HepG2 (cell line): Measurements from ENCODE around the gene CERT1. TPM values are rescaled to one million over a fixed set of nuclear protein-coding genes. Genes with fewer than 3 reads are reported as not detected.
A peak's percentile ranks its signal among the peaks of the same experiment; 100 is the strongest.

Experiments used
- ARID5B ChIP-seq: IDR thresholded peaks from 2 replicates; pipeline ENCODE4 v1.4.0; 2020; ENCODE audit warnings: mild to moderate bottlenecking, missing genetic modification reagents
- HOMEZ ChIP-seq: IDR thresholded peaks from 2 replicates; pipeline ENCODE4 v1.6.1; 2016; ENCODE audit warnings: low read depth
- LRRFIP1 ChIP-seq: sonication (generic); formaldehyde crosslinking; conservative IDR thresholded peaks from 2 replicates; pipeline ENCODE4 v1.4.0; 2020; ENCODE audit warnings: missing genetic modification reagents
- NR2F1 ChIP-seq, 2 experiments: fragments of 450-650 bp in 1 of 2; formaldehyde crosslinking in 1 of 2; IDR thresholded peaks; 2 replicates each; pipeline versions ENCODE4 v1.5.0 to v1.6.1; 2016 to 2020; ENCODE audit warnings: mild to moderate bottlenecking in 1 of 2, missing compliant biosample characterization in 1 of 2, missing genetic modification reagents in 1 of 2, moderate library complexity in 1 of 2
- POLR2A ChIP-seq, 2 experiments: IDR thresholded peaks; 2 replicates each; pipeline ENCODE4 v1.6.1; 2011; ENCODE audit warnings: low read depth in 2 of 2, low read length in 2 of 2, mild to moderate bottlenecking in 1 of 2, moderate library complexity in 1 of 2; ENCODE audit not compliant: insufficient read depth in 1 of 2
- POLR2G ChIP-seq: fragments of 200-400 bp; formaldehyde crosslinking; IDR thresholded peaks from 2 replicates; pipeline ENCODE4 v1.6.1; 2018; ENCODE audit warnings: mild to moderate bottlenecking, low read depth, low read length, moderate library complexity
- SMARCC2 ChIP-seq: fragments of 450-650 bp; IDR thresholded peaks from 2 replicates; pipeline ENCODE4 v1.6.1; 2017; ENCODE audit warnings: antibody characterized with exemption, mild to moderate bottlenecking
- TBX3 ChIP-seq: fragments of 450-650 bp; IDR thresholded peaks from 2 replicates; pipeline ENCODE4 v1.6.1; 2017; ENCODE audit warnings: antibody characterized with exemption, mild to moderate bottlenecking, inconsistent platforms, borderline replicate concordance
- XRCC5 ChIP-seq: fragments of 200-400 bp; formaldehyde crosslinking; optimal IDR thresholded peaks from 2 replicates; pipeline ENCODE3; 2017; ENCODE audit warnings: mild to moderate bottlenecking, low read length
- ZBTB26 ChIP-seq: IDR thresholded peaks from 2 replicates; pipeline ENCODE4 v1.6.1; 2016; ENCODE audit warnings: missing compliant biosample characterization, missing genetic modification reagents, borderline replicate concordance
- ZNF574 ChIP-seq: sonication (generic); formaldehyde crosslinking; IDR thresholded peaks from 2 replicates; pipeline ENCODE4 v1.4.0; 2020; ENCODE audit warnings: missing genetic modification reagents
- ZNF577 ChIP-seq: sonication (generic); formaldehyde crosslinking; IDR thresholded peaks from 2 replicates; pipeline ENCODE4 v1.4.0; 2020; ENCODE audit warnings: mild to moderate bottlenecking, low read depth, missing genetic modification reagents, borderline replicate concordance
- polyA plus RNA-seq, 8 experiments: library from polyadenylated mRNA; depleted of rRNA in 3 of 8; stranded (reverse) in 7 of 8; unstranded in 1 of 8; fragments of >200 nt; fragmentation: Illumina TruSeq in 4 of 8; extraction: Trizol in 4 of 8; gene quantifications; 2 replicates each; pipeline versions ENCODE4 v1.2.1 to v1.2.3, GENCODE V29; 2011 to 2016; ENCODE audit warnings: low read depth in 4 of 8, missing spikeins in 1 of 8, mixed read lengths in 1 of 8; ENCODE audit not compliant: insufficient read depth in 1 of 8
- total RNA-seq, 5 experiments: library from RNA; depleted of rRNA; stranded (reverse); fragments of >200 nt; fragmentation: Illumina TruSeq; extraction: Trizol; gene quantifications; 2 replicates each; pipeline ENCODE4 v1.2.3, GENCODE V29; 2016; ENCODE audit warnings: low read depth in 1 of 5

The CERT1 gene
- total and polyA plus RNA-seq, 2 of the 13 experiments (the other 11 are each of a cell fraction or from before 2014, with no cell fraction given): 8.2 to 12.7 TPM

GRCh38 chr5:75336615-75337336, 174.7 kb downstream of the CERT1 start, which contains the start of gene HMGCR (continued):
- TF ChIP-seq ZNF574 (peak; percentile 73), ZBTB26 (CRISPR knock-in tag) (peak; percentile 76; the same call in 1 of the 2 replicates), HOMEZ (CRISPR knock-in tag) (peak; percentile 87), SMARCC2 (no peak), NR2F1 (CRISPR knock-in tag; IDR thresholded peaks at IDR 0.05) (0 out of 4 replicates have a peak, but pooled peaks of 1 of the 2 experiments have one; percentile 16), TBX3 (peak; percentile 60; the same call in 1 of the 2 replicates), XRCC5 (peak; percentile 42), POLR2A (IDR thresholded peaks at IDR 0.05; ENCODE audit: insufficient read depth in 1 of 2, low read depth in 2 of 2, low read length in 2 of 2) (peak; percentile 94 to 96), ARID5B (CRISPR knock-in tag) (peak; percentile 60; the same call in 1 of the 2 replicates), ZNF577 (no peak), POLR2G (peak; percentile 96), LRRFIP1 (CRISPR knock-in tag) (0 out of 2 replicates have a peak, but pooled peaks have one; percentile 32)
